ENCODE data around the gene SERPINB13. TPM values are rescaled to one million over a fixed set of nuclear protein-coding genes. Genes with fewer than 3 reads are reported as not detected.
"Not testable (repeated sequence)": the region's sequence is repeated elsewhere in the genome, so short reads cannot be mapped to it uniquely, and the experiment has no call there.

SERPINB13 gene
- total RNA-seq, 1 donor from 2014 or later: not detected

- DNase-seq (ENCODE audit: missing footprints); intact Hi-C loops (cut with DNase I); ATAC-seq: not testable (repeated sequence)
Measured at GRCh38 chr18:63641157-63641680, 54.1 kb downstream of the SERPINB13 start.

- ATAC-seq; intact Hi-C loops (cut with DNase I); DNase-seq (ENCODE audit: missing footprints): not testable (repeated sequence)
Measured at GRCh38 chr18:63642668-63643356, 55.7 kb downstream of the SERPINB13 start.

GRCh38 chr18:63644142-63644541, 57.0 kb downstream of the SERPINB13 start, which contains the start of gene SERPINB4:
TSS of gene SERPINB4 (minus strand) at chr18:63644256. CDS start at chr18:63643577, 679 bp downstream.
- ATAC-seq; DNase-seq (ENCODE audit: missing footprints); intact Hi-C loops (cut with DNase I): not testable (repeated sequence)

GRCh38 chr18:63644694-63645093, 57.6 kb downstream of the SERPINB13 start:
- intact Hi-C loops (cut with DNase I); DNase-seq (ENCODE audit: missing footprints): not testable (repeated sequence)

GRCh38 chr18:63646936-63647335, 59.8 kb downstream of the SERPINB13 start:
- DNase-seq (ENCODE audit: missing footprints) (no peak), ATAC-seq (no peak)
- intact Hi-C loops (cut with DNase I): no loop called here

More at GRCh38 chr18:63644694-63645093, 57.6 kb downstream of the SERPINB13 start:
- not testable (repeated sequence) for ATAC-seq

- DNase-seq (ENCODE audit: missing footprints) (no peak), ATAC-seq (no peak)
- intact Hi-C loops (cut with DNase I): no loop called here
Measured at GRCh38 chr18:63648241-63648640, 61.1 kb downstream of the SERPINB13 start.

Other genes starting within 250 kb of the SERPINB13 start
- gene KDSR, start 220.1 kb upstream of the SERPINB13 start, total RNA-seq: 32.3 TPM
- 20.4 TPM for gene VPS4B, start 164.9 kb upstream of the SERPINB13 start, total RNA-seq
- not detected for gene SERPINB5, start 110.4 kb upstream of the SERPINB13 start, total RNA-seq
- not detected for gene SERPINB12, start 45.0 kb upstream of the SERPINB13 start, total RNA-seq
- not detected for gene SERPINB4, start 56.9 kb downstream of the SERPINB13 start, total RNA-seq
- not detected for gene SERPINB3, start 74.5 kb downstream of the SERPINB13 start, total RNA-seq
- gene SERPINB11, start 115.6 kb downstream of the SERPINB13 start, total RNA-seq: not detected
- gene SERPINB7, start 188.1 kb downstream of the SERPINB13 start, total RNA-seq: not detected

All from Right ventricle myocardium inferior (tissue), 1 donor.